Measurements from ENCODE around the gene KIF17. TPM values are rescaled to one million over a fixed set of nuclear protein-coding genes. Genes with fewer than 3 reads are reported as not detected.

The KIF17 gene
- total RNA-seq, 1 experiment from 2014 or later: 2.4 TPM

- TF ChIP-seq, protein P1, sequence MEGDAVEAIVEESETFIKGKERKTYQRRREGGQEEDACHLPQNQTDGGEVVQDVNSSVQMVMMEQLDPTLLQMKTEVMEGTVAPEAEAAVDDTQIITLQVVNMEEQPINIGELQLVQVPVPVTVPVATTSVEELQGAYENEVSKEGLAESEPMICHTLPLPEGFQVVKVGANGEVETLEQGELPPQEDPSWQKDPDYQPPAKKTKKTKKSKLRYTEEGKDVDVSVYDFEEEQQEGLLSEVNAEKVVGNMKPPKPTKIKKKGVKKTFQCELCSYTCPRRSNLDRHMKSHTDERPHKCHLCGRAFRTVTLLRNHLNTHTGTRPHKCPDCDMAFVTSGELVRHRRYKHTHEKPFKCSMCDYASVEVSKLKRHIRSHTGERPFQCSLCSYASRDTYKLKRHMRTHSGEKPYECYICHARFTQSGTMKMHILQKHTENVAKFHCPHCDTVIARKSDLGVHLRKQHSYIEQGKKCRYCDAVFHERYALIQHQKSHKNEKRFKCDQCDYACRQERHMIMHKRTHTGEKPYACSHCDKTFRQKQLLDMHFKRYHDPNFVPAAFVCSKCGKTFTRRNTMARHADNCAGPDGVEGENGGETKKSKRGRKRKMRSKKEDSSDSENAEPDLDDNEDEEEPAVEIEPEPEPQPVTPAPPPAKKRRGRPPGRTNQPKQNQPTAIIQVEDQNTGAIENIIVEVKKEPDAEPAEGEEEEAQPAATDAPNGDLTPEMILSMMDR (IDR thresholded peaks at IDR 0.05 in 2 of 3, conservative IDR thresholded peaks at IDR 0.05 in 1 of 3; ENCODE audit: borderline replicate concordance in 1 of 3, insufficient read depth in 1 of 3, low read depth in 2 of 3, low read length in 2 of 3): no peak
- TF ChIP-seq ZFX (IDR thresholded peaks at IDR 0.05) (no peak), SP1 (IDR thresholded peaks at IDR 0.05; ENCODE audit: low read depth) (no peak), POLR2A (IDR thresholded peaks at IDR 0.05; ENCODE audit: borderline replicate concordance, extremely low read depth, insufficient read depth, insufficient read length) (no peak)
- TF ChIP-seq, protein P2, sequence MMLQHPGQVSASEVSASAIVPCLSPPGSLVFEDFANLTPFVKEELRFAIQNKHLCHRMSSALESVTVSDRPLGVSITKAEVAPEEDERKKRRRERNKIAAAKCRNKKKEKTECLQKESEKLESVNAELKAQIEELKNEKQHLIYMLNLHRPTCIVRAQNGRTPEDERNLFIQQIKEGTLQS (IDR thresholded peaks at IDR 0.05): no peak
These were observed 45.6 kb upstream of the KIF17 start (continued) for GRCh38 chr1:20763417-20763816.

DNA sequence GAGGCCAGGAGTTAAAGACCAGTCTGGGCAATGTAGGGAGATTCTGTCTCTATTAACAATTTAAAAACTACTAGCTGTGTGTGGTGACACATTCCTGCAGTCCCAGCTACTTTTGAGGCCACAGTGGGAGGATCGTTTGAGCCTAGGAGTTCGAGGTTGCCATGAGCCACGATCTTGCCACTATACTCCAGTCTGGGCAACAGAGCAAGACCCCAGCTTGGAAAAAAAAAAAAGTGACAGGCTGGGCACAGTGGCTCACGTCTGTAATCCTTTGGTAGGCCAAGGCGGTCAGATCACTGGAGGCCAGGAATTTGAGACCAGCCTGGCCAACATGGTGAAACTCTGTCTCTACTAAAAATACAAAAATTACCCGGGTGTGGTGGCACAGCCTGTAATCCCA, 42.5 kb upstream of the KIF17 start:
- no TSS peak for BruUV-seq (replicated peaks)
- Histone ChIP-seq H3K4me2 (ENCODE audit: low read length) (no peak overlapping the region), H2AFZ (ENCODE audit: low read depth, low read length, poor library complexity, severe bottlenecking) (no peak overlapping the region), H3K4me3 (replicated peaks in 1 of 2; ENCODE audit: low read depth in 1 of 2, low read length in 2 of 2) (no peak overlapping the region), H3K9me3 (ENCODE audit: control insufficient read depth in 1 of 2, insufficient read depth in 1 of 2, low read depth in 1 of 2, low read length in 2 of 2) (no peaks in the 10 kb centered on the region), H4K20me1 (ENCODE audit: insufficient read depth) (0 out of 2 replicates have a peak, but pooled peaks cover 3% of the 10 kb centered on the region), H3K9ac (ENCODE audit: low read length) (no peak overlapping the region), H3K4me1 (ENCODE audit: control insufficient read depth in 1 of 2, insufficient read depth in 2 of 2, low read length in 2 of 2) (no peaks in the 10 kb centered on the region), H3K79me2 (ENCODE audit: insufficient read depth, low read length) (peaks cover 59% of the 10 kb centered on the region), H3K27ac (ENCODE audit: low read depth, low read length) (no peak overlapping the region), H3K36me3 (ENCODE audit: control insufficient read depth in 1 of 2, insufficient read depth in 2 of 2, low read length in 2 of 2) (peaks cover 72 to 79% of the 10 kb centered on the region in 2 experiments), H3K9me2 (ENCODE audit: insufficient read depth) (no peaks in the 10 kb centered on the region), H3K27me3 (ENCODE audit: insufficient read depth, low read length) (no peaks in the 10 kb centered on the region)
- RAD21 ChIA-PET (ENCODE audit: low non-redundant PET in 1 of 2, low total read pairs in 2 of 2, uncharacterized antibody in 2 of 2, unreplicated experiment in 2 of 2): no interaction called here
- POLR2A ChIA-PET: no interaction called here
- no peak for DNase-seq (ENCODE audit: low read depth, low spot score)
- no peak for ATAC-seq
- intact Hi-C loops (cut with micrococcal nuclease): no loop called here
- CTCF ChIA-PET: no interaction called here
- TF ChIP-seq SIN3A (IDR thresholded peaks at IDR 0.05; ENCODE audit: low read depth) (no peak), YY1 (IDR thresholded peaks at IDR 0.05; ENCODE audit: extremely low read depth, insufficient replicate concordance, low read depth, low read length) (no peak), JUND (IDR thresholded peaks at IDR 0.05) (no peak), CEBPB (IDR thresholded peaks at IDR 0.05; ENCODE audit: low read depth) (no peak), POLR2AphosphoS5 (IDR thresholded peaks at IDR 0.05; ENCODE audit: low read depth, low read length) (no peak), ZNF274 (IDR thresholded peaks at IDR 0.05; ENCODE audit: low read depth, low read length) (no peak), RAD21 (IDR thresholded peaks at IDR 0.05; ENCODE audit: low read depth) (no peak), ZFX (IDR thresholded peaks at IDR 0.05) (no peak), CBX3 (IDR thresholded peaks at IDR 0.05; ENCODE audit: low read depth) (no peak)
- TF ChIP-seq, protein P2 (IDR thresholded peaks at IDR 0.05): no peak
- TF ChIP-seq, protein P3, sequence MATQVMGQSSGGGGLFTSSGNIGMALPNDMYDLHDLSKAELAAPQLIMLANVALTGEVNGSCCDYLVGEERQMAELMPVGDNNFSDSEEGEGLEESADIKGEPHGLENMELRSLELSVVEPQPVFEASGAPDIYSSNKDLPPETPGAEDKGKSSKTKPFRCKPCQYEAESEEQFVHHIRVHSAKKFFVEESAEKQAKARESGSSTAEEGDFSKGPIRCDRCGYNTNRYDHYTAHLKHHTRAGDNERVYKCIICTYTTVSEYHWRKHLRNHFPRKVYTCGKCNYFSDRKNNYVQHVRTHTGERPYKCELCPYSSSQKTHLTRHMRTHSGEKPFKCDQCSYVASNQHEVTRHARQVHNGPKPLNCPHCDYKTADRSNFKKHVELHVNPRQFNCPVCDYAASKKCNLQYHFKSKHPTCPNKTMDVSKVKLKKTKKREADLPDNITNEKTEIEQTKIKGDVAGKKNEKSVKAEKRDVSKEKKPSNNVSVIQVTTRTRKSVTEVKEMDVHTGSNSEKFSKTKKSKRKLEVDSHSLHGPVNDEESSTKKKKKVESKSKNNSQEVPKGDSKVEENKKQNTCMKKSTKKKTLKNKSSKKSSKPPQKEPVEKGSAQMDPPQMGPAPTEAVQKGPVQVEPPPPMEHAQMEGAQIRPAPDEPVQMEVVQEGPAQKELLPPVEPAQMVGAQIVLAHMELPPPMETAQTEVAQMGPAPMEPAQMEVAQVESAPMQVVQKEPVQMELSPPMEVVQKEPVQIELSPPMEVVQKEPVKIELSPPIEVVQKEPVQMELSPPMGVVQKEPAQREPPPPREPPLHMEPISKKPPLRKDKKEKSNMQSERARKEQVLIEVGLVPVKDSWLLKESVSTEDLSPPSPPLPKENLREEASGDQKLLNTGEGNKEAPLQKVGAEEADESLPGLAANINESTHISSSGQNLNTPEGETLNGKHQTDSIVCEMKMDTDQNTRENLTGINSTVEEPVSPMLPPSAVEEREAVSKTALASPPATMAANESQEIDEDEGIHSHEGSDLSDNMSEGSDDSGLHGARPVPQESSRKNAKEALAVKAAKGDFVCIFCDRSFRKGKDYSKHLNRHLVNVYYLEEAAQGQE (IDR thresholded peaks at IDR 0.05; ENCODE audit: low read depth): no peak
- TF ChIP-seq, protein P1 (IDR thresholded peaks at IDR 0.05 in 2 of 3, conservative IDR thresholded peaks at IDR 0.05 in 1 of 3; ENCODE audit: borderline replicate concordance in 1 of 3, insufficient read depth in 1 of 3, low read depth in 2 of 3, low read length in 2 of 3): no peak

Data from HCT116 (cell line).